Activated CD4-positive, alpha-beta T cell treated with anti-CD3 and anti-CD28 coated beads for 36 hours (primary cell): ENCODE results near the gene KLF16. TPM values are rescaled to one million over a fixed set of nuclear protein-coding genes. Genes with fewer than 3 reads are reported as not detected.
A peak's percentile ranks its signal among the peaks of the same experiment; 100 is the strongest.

ENCODE experiments used
- ATAC-seq: fragments of 200-7000 bp; cut with Tn5 transposase; one replicate; pipeline ENCODE4 v1.10.0; 2021; ENCODE audit warnings: mild to moderate bottlenecking, moderate library complexity
- CTCF ChIA-PET: fragments of 350-600 bp; sonication (Branson Sonifier 250); formaldehyde crosslinking; loops from one replicate; lab custom pipeline; 2021; ENCODE audit warnings: antibody characterized with exemption; lab: Charles Lee
- POLR2A ChIA-PET: fragments of 350-600 bp; sonication (Branson Sonifier 250); formaldehyde crosslinking; loops from one replicate; lab custom pipeline; 2021; ENCODE audit warnings: antibody characterized with exemption, inconsistent platforms; lab: Charles Lee
- DNase-seq: peaks from one replicate; pipeline ENCODE4 v3.0.0-alpha.2; 2020
- H3K27ac Mint-ChIP-seq: one replicate; pipeline ENCODE4 v1.8.0; 2021; ENCODE audit warnings: mixed read lengths
- H3K27me3 Mint-ChIP-seq: one replicate; pipeline ENCODE4 v1.8.0; 2021; ENCODE audit warnings: mixed read lengths
- H3K36me3 Mint-ChIP-seq: one replicate; pipeline ENCODE4 v1.8.0; 2021; ENCODE audit warnings: low read depth, mixed read lengths
- H3K4me1 Mint-ChIP-seq: one replicate; pipeline ENCODE4 v1.8.0; 2021; ENCODE audit warnings: mixed read lengths
- H3K4me3 Mint-ChIP-seq: one replicate; pipeline ENCODE4 v1.8.0; 2021; ENCODE audit warnings: mild to moderate bottlenecking, moderate library complexity, mixed read lengths
- H3K9me3 Mint-ChIP-seq: one replicate; pipeline ENCODE4 v1.8.0; 2021; ENCODE audit warnings: low read depth, mixed read lengths
- intact Hi-C, 2 experiments: fragments of 100-400 bp; cut with DNase I in 1 of 2; cut with micrococcal nuclease in 1 of 2; formaldehyde crosslinking; loops; one replicate each; pipeline versions ENCODE4 v1.14.2 to v1.15.1; 2022 to 2024; cut with DNase I, micrococcal nuclease
- total RNA-seq, 2 experiments: library from RNA; stranded (reverse); gene quantifications; one replicate each; pipeline ENCODE4 v1.2.3, GENCODE V29; 2021

The KLF16 gene
- total RNA-seq, 2 experiments from 2014 or later = 22.5 to 28.8 TPM

DNA sequence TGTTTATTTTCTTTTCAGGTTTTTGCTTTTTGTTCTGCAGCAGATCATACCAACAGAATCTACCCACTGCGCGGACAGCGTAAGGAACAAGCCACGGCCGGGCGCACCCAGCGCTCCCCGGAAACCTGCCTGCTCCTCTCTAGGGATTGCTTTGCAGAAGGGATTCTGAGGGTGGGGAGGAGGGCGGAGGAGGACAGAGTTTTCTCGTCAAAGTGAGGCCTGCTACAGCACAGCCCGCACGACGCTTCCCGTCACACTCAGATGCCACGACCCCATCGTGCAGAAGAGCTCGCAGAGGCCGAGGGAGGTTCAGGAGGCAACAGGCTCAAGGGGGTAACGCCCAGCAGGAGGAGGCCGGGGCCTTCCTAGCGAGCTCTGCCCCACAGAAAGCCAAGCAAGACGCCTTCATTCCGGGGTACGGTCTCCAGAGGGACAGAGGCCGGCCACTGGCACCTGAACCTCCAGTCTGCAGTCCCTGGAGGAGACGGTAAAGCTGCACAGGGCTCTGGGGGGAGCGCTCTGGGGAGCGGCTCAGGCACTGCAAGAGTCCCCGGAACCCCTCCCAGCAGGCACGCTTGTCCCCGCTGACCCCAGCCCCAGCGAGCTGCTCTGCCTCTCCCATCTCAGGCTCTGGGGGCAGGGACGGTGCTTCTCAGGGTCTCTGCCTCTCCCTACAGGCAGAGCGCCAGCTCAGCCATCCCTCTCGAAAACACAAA lies 22.0 kb downstream of the KLF16 start:
- intact Hi-C loops = no loop called here
- POLR2A ChIA-PET = interaction anchor here (1.1 kb wide), 1 partner anchor 1005 kb away, joined by 5 read pairs; no protein-coding TSS in a partner anchor
- H3K36me3 Mint-ChIP-seq = peaks cover 4% of the 10 kb centered on the region
- H3K9me3 Mint-ChIP-seq = no peaks in the 10 kb centered on the region
- peaks cover 44% of the 10 kb centered on the region for H3K4me1 Mint-ChIP-seq
- DNase-seq = no peak
- no peaks in the 10 kb centered on the region for H3K27me3 Mint-ChIP-seq
- CTCF ChIA-PET = interaction anchor here (1.0 to 1.3 kb wide), 3 partner anchors 9 to 15 kb away, joined by 3 to 7 read pairs (median 5); no protein-coding TSS in a partner anchor
- no peak overlapping the region for H3K4me3 Mint-ChIP-seq
- ATAC-seq = no peak
- no peak overlapping the region for H3K27ac Mint-ChIP-seq

- ChIA-PET CTCF (interaction anchor here (0.5 to 1.0 kb wide), 2 partner anchors 14 to 202 kb away, joined by 3 read pairs; no protein-coding TSS in a partner anchor), POLR2A (no interaction called here)
- intact Hi-C loops = no loop called here
- ATAC-seq = no peak
- Mint-ChIP-seq H3K4me1 (peaks cover 38% of the 10 kb centered on the region), H3K36me3 (peaks cover 2% of the 10 kb centered on the region), H3K27ac (peak overlapping the region; percentile 13), H3K4me3 (no peak overlapping the region), H3K9me3 (no peaks in the 10 kb centered on the region), H3K27me3 (no peaks in the 10 kb centered on the region)
- DNase-seq = no peak
Measured at GRCh38 chr19:1840541-1841115, 22.8 kb downstream of the KLF16 start.

- intact Hi-C loops = no loop called here
- no peaks in the 10 kb centered on the region for H3K9me3 Mint-ChIP-seq
- POLR2A ChIA-PET = no interaction called here
- CTCF ChIA-PET = interaction anchor here (0.5 to 1.0 kb wide), 3 partner anchors 14 to 202 kb away, joined by 3 read pairs; no protein-coding TSS in a partner anchor
- no peak for DNase-seq
- ATAC-seq = no peak
- H3K4me1 Mint-ChIP-seq = peaks cover 37% of the 10 kb centered on the region
- H3K4me3 Mint-ChIP-seq = no peak overlapping the region
- H3K27me3 Mint-ChIP-seq = no peaks in the 10 kb centered on the region
- H3K36me3 Mint-ChIP-seq = peaks cover 1% of the 10 kb centered on the region
- peak overlapping the region; percentile 13 for H3K27ac Mint-ChIP-seq
Measured at GRCh38 chr19:1839658-1840540, 23.5 kb downstream of the KLF16 start.

GRCh38 chr19:1837625-1838105 lies 25.7 kb downstream of the KLF16 start:
- ChIA-PET CTCF (interaction anchor here (0.5 to 2.7 kb wide), 20 partner anchors 8 to 387 kb away, joined by 3 to 25 read pairs (median 3); partner anchors contain the start of genes REXO1 and TCF3), POLR2A (no interaction called here)
- Mint-ChIP-seq H3K36me3 (no peaks in the 10 kb centered on the region), H3K27ac (no peak overlapping the region), H3K4me1 (peaks cover 23% of the 10 kb centered on the region), H3K27me3 (no peaks in the 10 kb centered on the region), H3K4me3 (no peak overlapping the region), H3K9me3 (no peaks in the 10 kb centered on the region)
- ATAC-seq = peak; percentile 68
- peak; percentile 80 for DNase-seq
- intact Hi-C loops = no loop called here

DNA sequence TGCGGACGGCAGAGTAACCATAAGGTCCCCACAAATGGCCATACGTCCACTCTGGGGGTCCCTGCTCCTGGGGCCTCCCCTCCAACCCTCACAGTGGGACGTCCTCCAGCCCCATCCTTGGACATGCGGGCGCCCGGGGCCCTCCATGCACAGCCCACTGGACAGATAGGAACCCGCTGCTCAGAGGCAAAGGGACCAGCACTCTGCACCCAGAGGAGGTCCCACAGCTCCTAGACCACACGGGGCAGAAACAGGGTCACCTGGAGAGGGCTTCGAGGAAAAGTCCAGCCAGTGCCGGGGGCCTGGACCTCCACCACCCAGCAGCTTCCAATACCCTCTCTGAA lies 26.2 kb downstream of the KLF16 start:
- DNase-seq (no peak), ATAC-seq (peak; percentile 11)
- POLR2A ChIA-PET = interaction anchor here (0.6 kb wide), 1 partner anchor 8 kb away, joined by 3 read pairs; no protein-coding TSS in a partner anchor
- Mint-ChIP-seq H3K36me3 (no peaks in the 10 kb centered on the region), H3K27ac (no peak overlapping the region), H3K27me3 (no peaks in the 10 kb centered on the region), H3K4me1 (peaks cover 20% of the 10 kb centered on the region), H3K9me3 (no peaks in the 10 kb centered on the region), H3K4me3 (no peak overlapping the region)
- intact Hi-C loops = no loop called here
- CTCF ChIA-PET = interaction anchor here (0.5 to 2.7 kb wide), 13 partner anchors 8 to 286 kb away, joined by 3 to 25 read pairs (median 3); partner anchors contain the start of genes REXO1 and TCF3

DNA sequence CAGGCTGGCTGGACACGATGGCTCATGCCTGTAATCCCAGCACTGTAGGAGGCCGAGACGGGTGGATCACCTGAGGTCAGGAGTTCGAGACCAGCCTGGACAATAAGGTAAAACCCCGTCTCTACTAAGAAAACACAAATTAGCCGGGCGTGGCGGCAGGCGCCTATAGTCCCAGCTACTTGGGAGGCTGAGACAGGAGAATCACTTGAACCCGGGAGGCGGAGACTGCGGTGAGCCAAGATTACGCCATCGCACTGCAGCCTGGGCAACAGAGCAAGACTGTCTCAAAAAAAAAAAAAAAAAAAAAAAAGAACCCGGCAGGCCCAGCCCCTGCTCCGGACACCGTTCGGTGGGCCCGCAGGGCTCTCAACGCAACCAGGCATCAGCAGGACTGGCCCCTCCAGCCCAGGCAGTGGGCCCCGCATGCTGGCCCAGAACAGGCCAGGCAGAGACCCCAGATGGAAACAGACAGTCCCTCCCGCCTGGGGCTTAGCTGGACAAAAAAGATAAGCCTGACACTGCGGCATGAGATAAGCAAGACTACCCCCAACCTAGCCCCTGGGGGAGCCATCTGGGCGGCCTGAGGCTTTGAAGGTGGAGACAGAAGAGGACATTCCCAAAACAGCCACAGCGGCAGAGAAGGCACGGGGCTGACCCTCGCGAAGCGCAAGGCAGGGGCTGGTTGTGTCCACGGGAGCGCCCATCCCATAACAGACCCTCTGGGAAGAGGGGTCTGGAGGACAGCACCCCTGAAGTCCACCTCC lies 26.7 kb downstream of the KLF16 start:
- Mint-ChIP-seq H3K4me1 (peaks cover 15% of the 10 kb centered on the region), H3K4me3 (no peak overlapping the region), H3K9me3 (no peaks in the 10 kb centered on the region), H3K36me3 (no peaks in the 10 kb centered on the region), H3K27ac (no peak overlapping the region), H3K27me3 (no peaks in the 10 kb centered on the region)
- ATAC-seq (no peak), DNase-seq (no peak)
- intact Hi-C loops = no loop called here
- POLR2A ChIA-PET = interaction anchor here (0.6 kb wide), 2 partner anchors 7 to 137 kb away, joined by 3 to 4 read pairs; no protein-coding TSS in a partner anchor
- CTCF ChIA-PET = interaction anchor here (0.5 to 2.7 kb wide), 7 partner anchors 7 to 184 kb away, joined by 3 to 25 read pairs (median 5); partner anchors contain the start of genes REXO1 and TCF3

DNA sequence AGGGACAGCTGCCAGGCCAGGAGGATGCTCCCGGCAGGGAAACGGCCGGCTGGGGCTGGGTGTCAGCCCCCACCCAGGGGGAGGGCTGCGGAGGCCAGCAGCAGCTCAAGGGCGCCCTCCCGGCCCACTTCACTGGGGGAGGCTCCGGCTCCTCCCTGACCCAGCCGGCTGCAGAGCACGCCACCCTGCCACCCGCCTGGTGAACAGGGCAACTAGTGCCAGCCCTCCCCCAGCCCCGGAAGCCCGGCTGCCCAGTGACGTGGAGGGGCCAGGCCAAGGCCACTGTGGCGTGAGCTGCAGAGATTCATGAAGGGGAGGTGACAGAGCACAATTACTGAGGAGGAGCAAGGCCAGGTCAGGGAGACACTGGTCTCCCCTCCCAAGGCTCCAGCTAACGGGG lies 29.8 kb downstream of the KLF16 start:
- ATAC-seq (no peak), DNase-seq (no peak)
- Mint-ChIP-seq H3K27ac (no peak overlapping the region), H3K27me3 (no peaks in the 10 kb centered on the region), H3K4me1 (peaks cover 2% of the 10 kb centered on the region), H3K9me3 (no peaks in the 10 kb centered on the region), H3K4me3 (no peak overlapping the region), H3K36me3 (peaks cover 2% of the 10 kb centered on the region)
- intact Hi-C loops = no loop called here
- ChIA-PET CTCF (interaction anchor here (0.5 to 2.0 kb wide), 3 partner anchors 8 to 648 kb away, joined by 3 to 7 read pairs (median 4); no protein-coding TSS in a partner anchor), POLR2A (interaction anchor here (1.1 kb wide), 1 partner anchor 41 kb away, joined by 5 read pairs; no protein-coding TSS in a partner anchor)

- no peaks in the 10 kb centered on the region for H3K9me3 Mint-ChIP-seq
- H3K36me3 Mint-ChIP-seq = peaks cover 2% of the 10 kb centered on the region
- no peak for DNase-seq
- no peak overlapping the region for H3K27ac Mint-ChIP-seq
- no peak for ATAC-seq
- no peaks in the 10 kb centered on the region for H3K27me3 Mint-ChIP-seq
- H3K4me3 Mint-ChIP-seq = no peak overlapping the region
- intact Hi-C loops = no loop called here
- ChIA-PET POLR2A (interaction anchor here (1.1 kb wide), 1 partner anchor 40 kb away, joined by 5 read pairs; no protein-coding TSS in a partner anchor), CTCF (interaction anchor here (0.7 to 2.0 kb wide), 2 partner anchors 10 to 189 kb away, joined by 3 to 7 read pairs; no protein-coding TSS in a partner anchor)
- peaks cover 2% of the 10 kb centered on the region for H3K4me1 Mint-ChIP-seq
Measured at GRCh38 chr19:1832046-1832663, 31.2 kb downstream of the KLF16 start.

DNA sequence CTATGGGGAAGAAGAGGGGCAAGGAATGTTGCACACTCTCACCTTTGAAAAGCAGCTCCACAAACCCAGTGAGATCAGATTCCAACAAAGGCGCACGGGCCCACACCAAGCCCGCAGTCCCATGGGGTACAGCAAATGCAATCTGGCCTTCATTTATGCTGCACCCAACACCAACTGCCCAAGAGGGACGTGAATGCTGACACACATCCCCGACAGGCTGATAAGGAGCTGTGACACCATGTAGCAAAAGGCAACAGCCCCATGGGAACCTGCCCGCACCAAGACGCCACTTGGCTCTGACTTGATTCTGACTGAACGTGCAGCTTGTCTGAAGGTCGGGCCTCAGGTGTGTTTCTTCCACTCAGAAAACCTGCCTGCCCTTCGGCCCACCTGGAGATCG lies 32.4 kb downstream of the KLF16 start:
- no peak overlapping the region for H3K27ac Mint-ChIP-seq
- no peak overlapping the region for H3K4me3 Mint-ChIP-seq
- intact Hi-C loops = no loop called here
- POLR2A ChIA-PET = no interaction called here
- no peaks in the 10 kb centered on the region for H3K27me3 Mint-ChIP-seq
- ATAC-seq (no peak), DNase-seq (no peak)
- CTCF ChIA-PET = interaction anchor here (0.6 to 0.8 kb wide), 2 partner anchors 19 to 591 kb away, joined by 3 to 4 read pairs; no protein-coding TSS in a partner anchor
- H3K9me3 Mint-ChIP-seq = no peaks in the 10 kb centered on the region
- peaks cover 4% of the 10 kb centered on the region for H3K36me3 Mint-ChIP-seq
- peaks cover under 1% of the 10 kb centered on the region for H3K4me1 Mint-ChIP-seq

DNA sequence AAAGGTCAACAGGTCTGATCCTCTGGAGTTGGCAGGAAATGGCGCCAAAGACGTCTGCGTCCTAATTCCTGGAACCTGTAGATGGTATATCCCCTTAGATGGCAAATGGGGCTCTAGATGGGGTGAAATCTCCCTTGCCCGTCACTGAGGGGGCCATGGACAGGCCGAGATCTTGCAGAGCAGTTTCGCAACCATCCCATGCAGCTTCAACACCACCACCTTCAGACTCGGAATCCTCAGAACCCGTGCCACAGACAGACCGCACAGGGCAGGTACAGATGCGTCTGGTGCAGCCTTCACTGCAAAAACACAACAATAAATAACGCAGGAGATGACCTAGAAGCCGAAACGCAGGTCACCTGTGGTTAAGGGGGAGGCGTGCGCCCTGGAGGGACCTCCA lies 32.8 kb downstream of the KLF16 start:
- no peaks in the 10 kb centered on the region for H3K27me3 Mint-ChIP-seq
- POLR2A ChIA-PET = no interaction called here
- CTCF ChIA-PET = interaction anchor here (0.8 to 1.9 kb wide), 3 partner anchors 7 to 40 kb away, joined by 3 to 5 read pairs (median 4); no protein-coding TSS in a partner anchor

More for the DNA sequence above, 32.8 kb downstream of the KLF16 start:
- no peaks in the 10 kb centered on the region for H3K4me1 Mint-ChIP-seq
- H3K4me3 Mint-ChIP-seq = no peak overlapping the region
- intact Hi-C loops = no loop called here
- ATAC-seq (no peak), DNase-seq (no peak)
- H3K9me3 Mint-ChIP-seq = no peaks in the 10 kb centered on the region
- peaks cover 7% of the 10 kb centered on the region for H3K36me3 Mint-ChIP-seq
- H3K27ac Mint-ChIP-seq = no peak overlapping the region
